ENCODE data around the gene TCTN3.
A peak's percentile ranks its signal among the peaks of the same experiment; 100 is the strongest.

Gene TCTN3

GRCh38 chr10:95706573-95706972 is 12.8 kb upstream of the TCTN3 start:
- no peak for TF ChIP-seq CTCF (IDR thresholded peaks at IDR 0.05)
- no peak for DNase-seq (ENCODE audit: low spot score)
- no peak overlapping the region for H3K4me3 ChIP-seq
- H3K27ac ChIP-seq, result no peak overlapping the region

- H3K27ac ChIP-seq, result no peak overlapping the region
- no peak for TF ChIP-seq CTCF (IDR thresholded peaks at IDR 0.05)
- H3K4me3 ChIP-seq, result no peak overlapping the region
- no peak for DNase-seq (ENCODE audit: low spot score)
Observed at GRCh38 chr10:95698415-95698814, 4.7 kb upstream of the TCTN3 start.

GRCh38 chr10:95697429-95697828 is 3.7 kb upstream of the TCTN3 start:
- no peak for DNase-seq (ENCODE audit: low spot score)
- Histone ChIP-seq H3K4me3 (no peak overlapping the region), H3K27ac (peak overlapping the region in 1 of 2 donors; percentile 7)
- no peak for TF ChIP-seq CTCF (IDR thresholded peaks at IDR 0.05)

GRCh38 chr10:95694665-95695064 is 938 bp upstream of the TCTN3 start:
- no peak overlapping the region for H3K4me3 ChIP-seq
- H3K27ac ChIP-seq, result no peak overlapping the region
- TF ChIP-seq CTCF (IDR thresholded peaks at IDR 0.05), result no peak
- DNase-seq (ENCODE audit: low spot score), result no peak

- Histone ChIP-seq H3K4me3 (peak overlapping the region; percentile 97), H3K27ac (peak overlapping the region; percentile 62 to 90)
- DNase-seq (ENCODE audit: low spot score), result no peak
- no peak for TF ChIP-seq CTCF (IDR thresholded peaks at IDR 0.05)
Observed at GRCh38 chr10:95693071-95693667, 558 bp downstream of the TCTN3 start.

GRCh38 chr10:95691281-95691680 is 2.4 kb downstream of the TCTN3 start:
- H3K27ac ChIP-seq, result no peak overlapping the region
- no peak for TF ChIP-seq CTCF (IDR thresholded peaks at IDR 0.05)
- no peak for DNase-seq (ENCODE audit: low spot score)
- H3K4me3 ChIP-seq, result no peak overlapping the region

- no peak for TF ChIP-seq CTCF (IDR thresholded peaks at IDR 0.05)
- H3K27ac ChIP-seq, result no peak overlapping the region
- DNase-seq (ENCODE audit: low spot score), result no peak
- no peak overlapping the region for H3K4me3 ChIP-seq
Observed at GRCh38 chr10:95688648-95689047, 5.1 kb downstream of the TCTN3 start.
